ENCODE results near the gene WDFY3. TPM values are rescaled to one million over a fixed set of nuclear protein-coding genes. Genes with fewer than 3 reads are reported as not detected.

WDFY3 gene
- polyA plus RNA-seq, 1 of the 3 experiments (the other 2 are of a cell fraction) = 13.8 TPM

DNA sequence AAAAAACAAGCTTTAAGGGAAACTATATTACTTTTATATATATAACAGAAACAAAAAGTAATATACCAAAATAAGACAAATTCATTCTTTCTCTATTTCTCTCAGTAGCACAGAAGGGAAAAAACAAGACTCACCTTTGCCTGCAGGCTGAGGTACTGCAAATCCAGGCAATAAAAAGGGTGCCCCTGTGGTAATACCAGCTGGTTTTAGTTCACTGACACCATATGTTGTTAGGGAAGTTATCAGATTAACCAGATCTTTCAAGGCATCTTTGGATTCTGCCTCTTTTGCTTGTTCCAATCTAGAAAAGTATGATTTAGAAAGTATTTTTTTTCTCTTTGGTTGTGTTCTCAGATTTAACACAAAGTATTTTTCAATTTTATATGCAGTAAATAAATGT is 139.8 kb downstream of the WDFY3 start:
- no peak overlapping the region for H3K4me2 ChIP-seq
- no peak overlapping the region for H3K9ac ChIP-seq
- H3K79me2 ChIP-seq (ENCODE audit: insufficient read depth) = no peaks in the 10 kb centered on the region
- DNase-seq = peak; percentile 17
- POLR2A ChIA-PET = no interaction called here
- no peak overlapping the region for H3K27ac ChIP-seq (ENCODE audit: low read depth in 2 of 2, low read length in 1 of 2)
- H3K4me1 ChIP-seq (ENCODE audit: control insufficient read depth in 1 of 2, insufficient read depth in 2 of 2, low read depth in 1 of 2, low read length in 1 of 2) = no peaks in the 10 kb centered on the region; a peak in 1 of 4 replicates
- H2AFZ ChIP-seq (ENCODE audit: low read depth) = no peak overlapping the region
- TF ChIP-seq, protein P1, sequence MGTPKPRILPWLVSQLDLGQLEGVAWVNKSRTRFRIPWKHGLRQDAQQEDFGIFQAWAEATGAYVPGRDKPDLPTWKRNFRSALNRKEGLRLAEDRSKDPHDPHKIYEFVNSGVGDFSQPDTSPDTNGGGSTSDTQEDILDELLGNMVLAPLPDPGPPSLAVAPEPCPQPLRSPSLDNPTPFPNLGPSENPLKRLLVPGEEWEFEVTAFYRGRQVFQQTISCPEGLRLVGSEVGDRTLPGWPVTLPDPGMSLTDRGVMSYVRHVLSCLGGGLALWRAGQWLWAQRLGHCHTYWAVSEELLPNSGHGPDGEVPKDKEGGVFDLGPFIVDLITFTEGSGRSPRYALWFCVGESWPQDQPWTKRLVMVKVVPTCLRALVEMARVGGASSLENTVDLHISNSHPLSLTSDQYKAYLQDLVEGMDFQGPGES (IDR thresholded peaks at IDR 0.05; ENCODE audit: low read depth, low read length) = no peak
- TF ChIP-seq, protein P2, sequence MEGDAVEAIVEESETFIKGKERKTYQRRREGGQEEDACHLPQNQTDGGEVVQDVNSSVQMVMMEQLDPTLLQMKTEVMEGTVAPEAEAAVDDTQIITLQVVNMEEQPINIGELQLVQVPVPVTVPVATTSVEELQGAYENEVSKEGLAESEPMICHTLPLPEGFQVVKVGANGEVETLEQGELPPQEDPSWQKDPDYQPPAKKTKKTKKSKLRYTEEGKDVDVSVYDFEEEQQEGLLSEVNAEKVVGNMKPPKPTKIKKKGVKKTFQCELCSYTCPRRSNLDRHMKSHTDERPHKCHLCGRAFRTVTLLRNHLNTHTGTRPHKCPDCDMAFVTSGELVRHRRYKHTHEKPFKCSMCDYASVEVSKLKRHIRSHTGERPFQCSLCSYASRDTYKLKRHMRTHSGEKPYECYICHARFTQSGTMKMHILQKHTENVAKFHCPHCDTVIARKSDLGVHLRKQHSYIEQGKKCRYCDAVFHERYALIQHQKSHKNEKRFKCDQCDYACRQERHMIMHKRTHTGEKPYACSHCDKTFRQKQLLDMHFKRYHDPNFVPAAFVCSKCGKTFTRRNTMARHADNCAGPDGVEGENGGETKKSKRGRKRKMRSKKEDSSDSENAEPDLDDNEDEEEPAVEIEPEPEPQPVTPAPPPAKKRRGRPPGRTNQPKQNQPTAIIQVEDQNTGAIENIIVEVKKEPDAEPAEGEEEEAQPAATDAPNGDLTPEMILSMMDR (IDR thresholded peaks at IDR 0.05) = no peak
- peak; percentile 55; the same call in 1 of the 2 replicates for TF ChIP-seq GATA2 (CRISPR knock-in tag; IDR thresholded peaks at IDR 0.05)
- TF ChIP-seq, protein P3, sequence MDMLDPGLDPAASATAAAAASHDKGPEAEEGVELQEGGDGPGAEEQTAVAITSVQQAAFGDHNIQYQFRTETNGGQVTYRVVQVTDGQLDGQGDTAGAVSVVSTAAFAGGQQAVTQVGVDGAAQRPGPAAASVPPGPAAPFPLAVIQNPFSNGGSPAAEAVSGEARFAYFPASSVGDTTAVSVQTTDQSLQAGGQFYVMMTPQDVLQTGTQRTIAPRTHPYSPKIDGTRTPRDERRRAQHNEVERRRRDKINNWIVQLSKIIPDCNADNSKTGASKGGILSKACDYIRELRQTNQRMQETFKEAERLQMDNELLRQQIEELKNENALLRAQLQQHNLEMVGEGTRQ (IDR thresholded peaks at IDR 0.05; ENCODE audit: borderline replicate concordance, low read depth, low read length) = no peak
- TF ChIP-seq JUND (IDR thresholded peaks at IDR 0.05) = no peak
- TF ChIP-seq FOSL2 (IDR thresholded peaks at IDR 0.05; ENCODE audit: borderline replicate concordance, low read depth) = no peak
- 0 out of 2 replicates have a peak, but pooled peaks have one; percentile 17 for TF ChIP-seq TCF12 (IDR thresholded peaks at IDR 0.05)
- CTCF ChIA-PET = interaction anchor here (0.9 to 1.2 kb wide), 2 partner anchors 128 to 145 kb away, joined by 3 read pairs; no protein-coding TSS in a partner anchor
- H3F3A ChIP-seq (replicated peaks; ENCODE audit: insufficient read depth) = peaks cover 5% of the 10 kb centered on the region
- H4K20me1 ChIP-seq (ENCODE audit: insufficient read depth) = no peaks in the 10 kb centered on the region
- H3K27me3 ChIP-seq (ENCODE audit: insufficient read depth) = no peaks in the 10 kb centered on the region
- no peaks in the 10 kb centered on the region for H3K9me2 ChIP-seq
- H3K9me3 ChIP-seq = no peaks in the 10 kb centered on the region
- no peak overlapping the region for H3K4me3 ChIP-seq (ENCODE audit: low read depth in 2 of 2, low read length in 1 of 2)
- peaks cover 15 to 37% of the 10 kb centered on the region in 2 experiments for H3K36me3 ChIP-seq (replicated peaks in 1 of 2; ENCODE audit: control insufficient read depth in 1 of 2, insufficient read depth in 2 of 2, low read length in 1 of 2)

DNA sequence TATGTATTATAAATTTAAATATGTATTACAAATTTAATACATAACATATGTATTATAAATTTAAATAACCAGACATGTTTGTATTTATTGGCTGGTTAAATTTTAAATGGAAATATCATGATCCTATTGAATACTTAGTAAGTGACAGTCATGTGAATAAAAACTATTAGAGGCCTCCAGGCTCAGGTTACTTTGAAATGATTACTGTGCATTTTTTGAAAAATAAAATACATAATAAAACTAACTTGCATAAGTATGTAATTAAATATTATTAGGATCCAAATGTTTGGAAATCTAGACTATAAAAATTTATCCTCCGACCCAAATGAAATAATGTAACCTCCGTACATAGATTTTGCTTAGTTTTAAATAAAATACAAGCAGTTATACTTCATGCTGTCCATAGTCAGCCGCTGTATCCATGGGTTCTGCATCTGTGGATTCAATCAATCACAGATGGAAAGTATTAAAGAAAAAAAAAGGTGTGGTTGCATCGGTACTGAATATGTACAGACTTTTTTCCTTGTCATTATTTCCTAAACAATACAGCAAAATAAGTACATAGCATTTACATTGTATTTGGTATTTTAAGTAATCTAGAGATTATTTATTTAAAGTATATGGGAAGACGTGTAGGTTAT is 140.7 kb downstream of the WDFY3 start:
- H3K36me3 ChIP-seq (replicated peaks in 1 of 2; ENCODE audit: control insufficient read depth in 1 of 2, insufficient read depth in 2 of 2, low read length in 1 of 2) = peaks cover 22 to 38% of the 10 kb centered on the region in 2 experiments
- H3K9me2 ChIP-seq = no peaks in the 10 kb centered on the region
- no peak for TF ChIP-seq NFIC (IDR thresholded peaks at IDR 0.05; ENCODE audit: borderline replicate concordance)
- H3K27me3 ChIP-seq (ENCODE audit: insufficient read depth) = no peaks in the 10 kb centered on the region
- no peak overlapping the region for H2AFZ ChIP-seq (ENCODE audit: low read depth)
- H3K4me1 ChIP-seq (ENCODE audit: control insufficient read depth in 1 of 2, insufficient read depth in 2 of 2, low read depth in 1 of 2, low read length in 1 of 2) = no peaks in the 10 kb centered on the region; a peak in 1 of 4 replicates
- no peak overlapping the region for H3K27ac ChIP-seq (ENCODE audit: low read depth in 2 of 2, low read length in 1 of 2)
- no peak overlapping the region for H3K9ac ChIP-seq
- CTCF ChIA-PET = interaction anchor here (1.2 kb wide), 1 partner anchor 145 kb away, joined by 3 read pairs; no protein-coding TSS in a partner anchor
- H3K4me3 ChIP-seq (ENCODE audit: low read depth in 2 of 2, low read length in 1 of 2) = no peak overlapping the region
- POLR2A ChIA-PET = no interaction called here
- no peaks in the 10 kb centered on the region for H3K9me3 ChIP-seq
- H3F3A ChIP-seq (replicated peaks; ENCODE audit: insufficient read depth) = peaks cover 5% of the 10 kb centered on the region
- DNase-seq = no peak
- WGBS (ENCODE audit: low lambda C conversion rate) = 87% methylated on average over 5 of the region's 5 CpGs
- no peaks in the 10 kb centered on the region for H4K20me1 ChIP-seq (ENCODE audit: insufficient read depth)
- H3K4me2 ChIP-seq = no peak overlapping the region
- no peaks in the 10 kb centered on the region for H3K79me2 ChIP-seq (ENCODE audit: insufficient read depth)

Measured in SK-N-SH (cell line).